SK-N-SH treated with all-trans-retinoic acid at 6 μM for 48 hours (cell line): ENCODE results near the gene TLX2.
A peak's percentile ranks its signal among the peaks of the same experiment; 100 is the strongest.

ENCODE experiments used
- ATAC-seq: fragments of 200-7000 bp; cut with Tn5 transposase; 3 replicates; pipeline ENCODE4 v1.9.1; 2020; ENCODE audit warnings: mild to moderate bottlenecking, moderate library complexity
- BACH2 ChIP-seq: fragments of 250-450 bp; sonication (Bioruptor Pico); IDR thresholded peaks from 2 replicates; pipeline ENCODE4 v1.9.0; 2021; ENCODE audit warnings: mild to moderate bottlenecking, borderline replicate concordance
- CSDC2 ChIP-seq: fragments of 250-450 bp; sonication (Bioruptor Pico); IDR thresholded peaks from 2 replicates; pipeline ENCODE4 v1.5.0; 2020; ENCODE audit warnings: mild to moderate bottlenecking, moderate library complexity
- CSRNP3 ChIP-seq: fragments of 250-450 bp; sonication (Bioruptor Pico); IDR thresholded peaks from 2 replicates; pipeline ENCODE4 v1.5.1; 2021; ENCODE audit warnings: mild to moderate bottlenecking, moderate library complexity
- ESRRG ChIP-seq: fragments of 250-450 bp; sonication (Bioruptor Pico); IDR thresholded peaks from 2 replicates; pipeline ENCODE4 v1.6.1; 2021; ENCODE audit warnings: mild to moderate bottlenecking
- GLIS3 ChIP-seq: fragments of 250-450 bp; sonication (Bioruptor Pico); IDR thresholded peaks from 2 replicates; pipeline ENCODE4 v1.5.0; 2020; ENCODE audit warnings: mild to moderate bottlenecking, moderate library complexity
- ISL1 ChIP-seq: fragments of 250-450 bp; sonication (Bioruptor Pico); IDR thresholded peaks from 2 replicates; pipeline ENCODE4 v2.1.2; 2022; ENCODE audit warnings: mild to moderate bottlenecking, moderate library complexity
- PATZ1 ChIP-seq: fragments of 250-450 bp; sonication (Bioruptor Pico); IDR thresholded peaks from 2 replicates; pipeline ENCODE4 v1.8.0; 2020; ENCODE audit warnings: mild to moderate bottlenecking, moderate library complexity, borderline replicate concordance
- POU6F1 ChIP-seq: fragments of 250-450 bp; sonication (Bioruptor Pico); IDR thresholded peaks from 2 replicates; pipeline ENCODE4 v1.8.0; 2021; ENCODE audit warnings: low read depth, mild to moderate bottlenecking, moderate library complexity, borderline replicate concordance
- RARB ChIP-seq: fragments of 250-450 bp; sonication (Bioruptor Pico); IDR thresholded peaks from 2 replicates; pipeline ENCODE4 v1.8.0; 2021; ENCODE audit warnings: mild to moderate bottlenecking, moderate library complexity
- SNAI2 ChIP-seq: fragments of 250-450 bp; sonication (Bioruptor Pico); IDR thresholded peaks from 2 replicates; pipeline ENCODE4 v1.5.0; 2020; ENCODE audit warnings: mild to moderate bottlenecking, moderate library complexity
- TCF4 ChIP-seq: fragments of 250-450 bp; sonication (Bioruptor Pico); IDR thresholded peaks from 2 replicates; pipeline ENCODE4 v1.8.0; 2021; ENCODE audit warnings: mild to moderate bottlenecking, moderate library complexity, borderline replicate concordance
- TOX ChIP-seq: fragments of 250-450 bp; sonication (Bioruptor Pico); IDR thresholded peaks from 2 replicates; pipeline ENCODE4 v1.8.0; 2021; ENCODE audit warnings: mild to moderate bottlenecking, moderate library complexity, borderline replicate concordance
- TSHZ2 ChIP-seq: fragments of 250-450 bp; sonication (Bioruptor Pico); IDR thresholded peaks from 2 replicates; pipeline ENCODE4 v1.5.0; 2020; ENCODE audit warnings: mild to moderate bottlenecking, moderate library complexity
- ZC3H10 ChIP-seq: fragments of 250-450 bp; sonication (Bioruptor Pico); IDR thresholded peaks from 2 replicates; pipeline ENCODE4 v1.5.1; 2021; ENCODE audit warnings: mild to moderate bottlenecking, moderate library complexity
- ZFP3 ChIP-seq: fragments of 250-450 bp; sonication (Bioruptor Pico); IDR thresholded peaks from 2 replicates; pipeline ENCODE4 v1.5.0; 2020; ENCODE audit warnings: mild to moderate bottlenecking, moderate library complexity
- ZFP30 ChIP-seq: fragments of 450-650 bp; formaldehyde crosslinking; IDR thresholded peaks from 2 replicates; pipeline ENCODE4 v1.5.0; 2022; ENCODE audit warnings: mild to moderate bottlenecking, moderate library complexity
- ZNF565 ChIP-seq: fragments of 450-650 bp; formaldehyde crosslinking; conservative IDR thresholded peaks from 2 replicates; pipeline ENCODE4 v1.5.0; 2020; ENCODE audit warnings: low read depth, mild to moderate bottlenecking, moderate library complexity
- ZNF70 ChIP-seq: fragments of 450-650 bp; formaldehyde crosslinking; IDR thresholded peaks from 2 replicates; pipeline ENCODE4 v1.5.0; 2020; ENCODE audit warnings: mild to moderate bottlenecking, moderate library complexity
- ZNF8 ChIP-seq: fragments of 450-650 bp; formaldehyde crosslinking; IDR thresholded peaks from 2 replicates; pipeline ENCODE4 v1.5.0; 2020; ENCODE audit warnings: mild to moderate bottlenecking, moderate library complexity

TLX2 gene

GRCh38 chr2:74515271-74515980 lies 1.2 kb downstream of the TLX2 start:
- no peak for TF ChIP-seq ZFP30
- TF ChIP-seq, all 23 proteins: peak for 0
- ATAC-seq: no peak

- ATAC-seq: no peak
- TF ChIP-seq CSDC2: no peak
- no peak for TF ChIP-seq ZFP3 (CRISPR knock-in tag)
- TF ChIP-seq ZNF70 (CRISPR knock-in tag): no peak
- no peak for TF ChIP-seq TSHZ2 (CRISPR knock-in tag)
- TF ChIP-seq ZNF565 (CRISPR knock-in tag): no peak
- TF ChIP-seq BACH2: no peak
- TF ChIP-seq CSRNP3 (CRISPR knock-in tag): no peak
Observed at GRCh38 chr2:74515981-74516633, 1.9 kb downstream of the TLX2 start.

- TF ChIP-seq SNAI2 (no peak), ISL1 (CRISPR knock-in tag) (no peak), TSHZ2 (CRISPR knock-in tag) (no peak), PATZ1 (no peak), TCF4 (no peak), ZNF70 (CRISPR knock-in tag) (no peak), ZFP3 (CRISPR knock-in tag) (no peak), POU6F1 (CRISPR knock-in tag) (no peak), GLIS3 (CRISPR knock-in tag) (no peak), ZC3H10 (CRISPR knock-in tag) (no peak), TOX (no peak)
Observed at GRCh38 chr2:74516650-74517049, 2.4 kb downstream of the TLX2 start.

GRCh38 chr2:74522516-74522915 lies 8.3 kb downstream of the TLX2 start:
- ATAC-seq: peak; percentile 3; the same call in 1 of the 3 replicates

More at GRCh38 chr2:74516650-74517049, 2.4 kb downstream of the TLX2 start:
- ATAC-seq: no peak

More at GRCh38 chr2:74522516-74522915, 8.3 kb downstream of the TLX2 start:
- TF ChIP-seq TOX: no peak
- no peak for TF ChIP-seq SNAI2
- TF ChIP-seq BACH2: no peak
- no peak for TF ChIP-seq ZFP3 (CRISPR knock-in tag)
- TF ChIP-seq TSHZ2 (CRISPR knock-in tag): no peak
- no peak for TF ChIP-seq CSDC2
- no peak for TF ChIP-seq GLIS3 (CRISPR knock-in tag)
- no peak for TF ChIP-seq ZNF8 (CRISPR knock-in tag)
- TF ChIP-seq ZNF70 (CRISPR knock-in tag): no peak
- no peak for TF ChIP-seq CSRNP3 (CRISPR knock-in tag)
- no peak for TF ChIP-seq ISL1 (CRISPR knock-in tag)
- no peak for TF ChIP-seq ESRRG (CRISPR knock-in tag)
- no peak for TF ChIP-seq RARB (CRISPR knock-in tag)
